ENCODE results near the gene GOLGA5. TPM values are rescaled to one million over a fixed set of nuclear protein-coding genes. Genes with fewer than 3 reads are reported as not detected.

GOLGA5 gene
- total RNA-seq, 1 experiment from 2014 or later = 25.4 TPM

DNA sequence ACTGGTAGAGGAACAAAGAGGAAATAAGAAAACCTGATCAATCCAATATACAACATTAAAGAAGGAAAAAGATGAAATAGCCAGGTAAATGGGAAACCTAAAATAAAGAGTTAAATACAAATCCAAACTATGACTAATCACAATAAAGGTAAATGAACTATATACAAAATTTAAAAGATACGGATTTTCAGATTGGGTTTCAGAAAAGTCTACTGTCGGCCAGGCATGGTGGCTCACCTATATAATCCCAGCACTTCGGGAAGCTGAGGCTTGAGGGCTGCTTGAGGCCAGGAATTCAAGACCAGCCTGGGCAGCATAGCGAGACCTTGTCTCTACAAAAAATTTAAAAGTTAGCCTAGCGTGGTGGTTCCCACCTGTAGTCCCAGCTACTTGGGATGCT lies 89.0 kb downstream of the GOLGA5 start:
- H3K4me2 ChIP-seq (ENCODE audit: insufficient read depth, insufficient read length, low read length) = no peak overlapping the region
- H3K23me2 ChIP-seq (ENCODE audit: insufficient read length, low read depth, low read length, poor library complexity, severe bottlenecking) = no peaks in the 10 kb centered on the region
- no peak overlapping the region for H2BK20ac ChIP-seq (ENCODE audit: low read depth, low read length, poor library complexity, severe bottlenecking)
- H2BK120ac ChIP-seq (ENCODE audit: low read depth, low read length, poor library complexity, severe bottlenecking) = no peak overlapping the region
- peaks cover 0 to 3% of the 10 kb centered on the region in 2 experiments; a peak in 3 of 5 replicates for H3K9me3 Mint-ChIP-seq
- no peak overlapping the region for H4K5ac ChIP-seq (ENCODE audit: insufficient read length, low read depth, low read length)
- TF ChIP-seq, protein P1, sequence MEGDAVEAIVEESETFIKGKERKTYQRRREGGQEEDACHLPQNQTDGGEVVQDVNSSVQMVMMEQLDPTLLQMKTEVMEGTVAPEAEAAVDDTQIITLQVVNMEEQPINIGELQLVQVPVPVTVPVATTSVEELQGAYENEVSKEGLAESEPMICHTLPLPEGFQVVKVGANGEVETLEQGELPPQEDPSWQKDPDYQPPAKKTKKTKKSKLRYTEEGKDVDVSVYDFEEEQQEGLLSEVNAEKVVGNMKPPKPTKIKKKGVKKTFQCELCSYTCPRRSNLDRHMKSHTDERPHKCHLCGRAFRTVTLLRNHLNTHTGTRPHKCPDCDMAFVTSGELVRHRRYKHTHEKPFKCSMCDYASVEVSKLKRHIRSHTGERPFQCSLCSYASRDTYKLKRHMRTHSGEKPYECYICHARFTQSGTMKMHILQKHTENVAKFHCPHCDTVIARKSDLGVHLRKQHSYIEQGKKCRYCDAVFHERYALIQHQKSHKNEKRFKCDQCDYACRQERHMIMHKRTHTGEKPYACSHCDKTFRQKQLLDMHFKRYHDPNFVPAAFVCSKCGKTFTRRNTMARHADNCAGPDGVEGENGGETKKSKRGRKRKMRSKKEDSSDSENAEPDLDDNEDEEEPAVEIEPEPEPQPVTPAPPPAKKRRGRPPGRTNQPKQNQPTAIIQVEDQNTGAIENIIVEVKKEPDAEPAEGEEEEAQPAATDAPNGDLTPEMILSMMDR (conservative IDR thresholded peaks at IDR 0.05) = no peak
- no peak overlapping the region for H3K18ac ChIP-seq (ENCODE audit: insufficient read length, low read depth, low read length)
- no peak for DNase-seq
- H3K79me1 ChIP-seq (ENCODE audit: insufficient read depth, low read depth, low read length, poor library complexity, severe bottlenecking) = no peaks in the 10 kb centered on the region
- peaks cover 2% of the 10 kb centered on the region; the same call in 1 of the 2 replicates for H3K4me1 ChIP-seq (ENCODE audit: insufficient read depth, low read length)
- H2BK12ac ChIP-seq (ENCODE audit: insufficient read length, low read depth, low read length) = no peak overlapping the region
- no peak overlapping the region for H3K27ac Mint-ChIP-seq
- H3K27me3 ChIP-seq (ENCODE audit: insufficient read depth, low read length) = no peaks in the 10 kb centered on the region
- H2BK15ac ChIP-seq (ENCODE audit: low read depth, low read length) = no peak overlapping the region
- H3K36me3 Mint-ChIP-seq (ENCODE audit: insufficient read depth in 1 of 3, low read depth in 3 of 3) = no peaks in the 10 kb centered on the region
- H4K91ac ChIP-seq (ENCODE audit: insufficient read length, low read depth, low read length) = no peak overlapping the region
- no peak overlapping the region for H2BK5ac ChIP-seq (ENCODE audit: insufficient read length, low read length)
- H4K8ac ChIP-seq (replicated peaks; ENCODE audit: insufficient read length, low read depth, low read length) = no peak overlapping the region
- no peak overlapping the region for H3T11ph ChIP-seq (ENCODE audit: low read length)
- H4K20me1 ChIP-seq (ENCODE audit: control insufficient read depth, insufficient read depth, insufficient read length) = no peaks in the 10 kb centered on the region
- no peaks in the 10 kb centered on the region for H3K9me3 ChIP-seq (ENCODE audit: control insufficient read depth, low read depth, low read length)
- no CpG with 5 or more reads among the region's 5 CpGs for WGBS (ENCODE audit: extremely low coverage, insufficient read length, low lambda C conversion rate)
- no peak overlapping the region for H3K23ac ChIP-seq (ENCODE audit: insufficient read length, low read depth, low read length)
- no peak overlapping the region for H3K27ac ChIP-seq (ENCODE audit: insufficient read length, low read depth, low read length)
- peaks cover 11 to 15% of the 10 kb centered on the region in 2 experiments for H3K4me1 Mint-ChIP-seq
- no peak overlapping the region for H2AFZ ChIP-seq (ENCODE audit: low read length)
- no peaks in the 10 kb centered on the region for H3K79me2 ChIP-seq (ENCODE audit: insufficient read depth, low read length)
- no peak overlapping the region for H3K56ac ChIP-seq (ENCODE audit: insufficient read length, low read depth, low read length)
- no peak overlapping the region for H3K14ac ChIP-seq (ENCODE audit: insufficient read depth, low read length)
- H2AK5ac ChIP-seq (ENCODE audit: insufficient read length, low read length) = no peak overlapping the region
- no peak overlapping the region for H3K4ac ChIP-seq (ENCODE audit: low read depth, low read length)
- H3K9ac ChIP-seq (ENCODE audit: extremely low read depth, insufficient read length, low read length) = no peak overlapping the region
- peaks cover 22% of the 10 kb centered on the region for H3K27me3 Mint-ChIP-seq (ENCODE audit: low read depth)
- H3K4me3 Mint-ChIP-seq = no peak overlapping the region

All from H9 (cell line).